Measurements from ENCODE around the gene CSGALNACT2. TPM values are rescaled to one million over a fixed set of nuclear protein-coding genes. Genes with fewer than 3 reads are reported as not detected.
A peak's percentile ranks its signal among the peaks of the same experiment; 100 is the strongest.

Gene CSGALNACT2
- total RNA-seq, 1 donor from 2014 or later = 7.1 TPM

DNA sequence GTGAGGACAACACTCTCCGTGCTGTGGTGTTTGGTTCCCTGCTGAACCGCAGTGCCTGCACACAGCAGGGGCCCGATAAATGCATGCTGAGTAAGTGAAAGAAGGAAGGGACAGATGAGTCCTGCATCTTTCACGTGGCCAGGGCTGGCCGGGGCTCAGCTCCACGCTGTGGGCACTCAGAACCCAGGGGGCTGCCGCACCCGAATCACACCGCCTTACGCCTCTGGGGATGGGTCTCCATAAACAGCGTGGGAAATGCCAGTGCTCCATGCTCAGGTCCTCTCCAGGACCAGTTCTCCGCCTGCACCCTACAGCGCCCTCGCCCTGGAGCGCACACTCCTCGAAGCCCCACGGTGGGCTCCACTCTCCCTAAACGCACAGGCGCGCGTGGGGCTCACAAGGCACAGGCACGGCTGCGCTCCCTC is 90.5 kb downstream of the CSGALNACT2 start:
- Histone ChIP-seq H3K9me3 (replicated peaks) (no peaks in the 10 kb centered on the region), H3K4me1 (peaks cover 16% of the 10 kb centered on the region), H3K4me3 (peak overlapping the region; percentile 57), H3K36me3 (no peaks in the 10 kb centered on the region), H3K27me3 (ENCODE audit: low read depth) (peaks cover 74% of the 10 kb centered on the region), H3K27ac (replicated peaks) (no peak overlapping the region)
- intact Hi-C loops (cut with micrococcal nuclease) = no loop called here
- peak; percentile 10 for DNase-seq
- TF ChIP-seq, protein P1, sequence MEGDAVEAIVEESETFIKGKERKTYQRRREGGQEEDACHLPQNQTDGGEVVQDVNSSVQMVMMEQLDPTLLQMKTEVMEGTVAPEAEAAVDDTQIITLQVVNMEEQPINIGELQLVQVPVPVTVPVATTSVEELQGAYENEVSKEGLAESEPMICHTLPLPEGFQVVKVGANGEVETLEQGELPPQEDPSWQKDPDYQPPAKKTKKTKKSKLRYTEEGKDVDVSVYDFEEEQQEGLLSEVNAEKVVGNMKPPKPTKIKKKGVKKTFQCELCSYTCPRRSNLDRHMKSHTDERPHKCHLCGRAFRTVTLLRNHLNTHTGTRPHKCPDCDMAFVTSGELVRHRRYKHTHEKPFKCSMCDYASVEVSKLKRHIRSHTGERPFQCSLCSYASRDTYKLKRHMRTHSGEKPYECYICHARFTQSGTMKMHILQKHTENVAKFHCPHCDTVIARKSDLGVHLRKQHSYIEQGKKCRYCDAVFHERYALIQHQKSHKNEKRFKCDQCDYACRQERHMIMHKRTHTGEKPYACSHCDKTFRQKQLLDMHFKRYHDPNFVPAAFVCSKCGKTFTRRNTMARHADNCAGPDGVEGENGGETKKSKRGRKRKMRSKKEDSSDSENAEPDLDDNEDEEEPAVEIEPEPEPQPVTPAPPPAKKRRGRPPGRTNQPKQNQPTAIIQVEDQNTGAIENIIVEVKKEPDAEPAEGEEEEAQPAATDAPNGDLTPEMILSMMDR (IDR thresholded peaks at IDR 0.05; ENCODE audit: borderline replicate concordance) = no peak

DNA sequence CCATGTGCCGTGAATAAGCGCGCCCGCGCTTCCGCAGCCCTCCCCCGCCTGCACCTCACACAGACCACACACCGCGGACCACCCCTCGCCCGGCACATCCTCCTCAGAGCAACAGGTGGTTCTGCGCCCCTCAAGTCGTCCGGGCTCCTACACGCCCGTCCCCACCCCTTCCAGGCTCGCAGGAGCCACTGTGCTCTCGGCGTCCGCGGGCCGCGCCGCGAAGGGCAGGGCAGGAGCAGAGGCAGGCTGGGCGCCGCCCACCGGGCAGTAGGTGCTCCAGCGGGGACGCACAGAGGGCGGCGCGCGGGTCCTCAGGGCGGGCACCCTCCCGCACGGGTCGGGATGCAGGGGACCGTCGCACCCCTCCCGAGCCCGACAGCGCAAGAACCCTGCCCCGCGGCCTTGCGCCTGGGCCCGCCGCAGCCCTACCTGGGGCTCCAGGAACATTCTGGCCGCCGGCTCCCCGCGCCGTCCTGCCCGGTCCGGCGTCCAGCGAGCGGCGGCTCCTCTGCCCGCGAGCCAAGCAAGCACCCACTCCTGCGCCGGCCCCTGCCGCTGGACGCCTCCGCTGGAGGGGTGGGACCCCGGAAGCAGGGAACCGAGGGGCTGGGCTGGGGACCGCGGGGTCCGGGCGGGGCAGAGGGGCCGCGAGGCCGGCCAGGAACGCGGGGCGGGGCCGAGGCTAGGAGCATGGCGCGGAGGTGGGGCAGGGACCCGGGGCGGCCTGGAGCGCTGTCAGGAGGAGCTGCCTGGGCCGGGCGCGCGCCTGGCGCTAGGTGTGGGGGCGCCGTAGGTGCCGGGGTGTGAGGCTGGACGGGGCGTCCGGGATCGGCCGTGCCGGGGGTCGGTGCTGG is 91.2 kb downstream of the CSGALNACT2 start:
- H3K27me3 ChIP-seq (ENCODE audit: low read depth) = peaks cover 80% of the 10 kb centered on the region
- peak; percentile 13 for DNase-seq
- H3K4me1 ChIP-seq = peaks cover 16% of the 10 kb centered on the region
- TF ChIP-seq, protein P1 (IDR thresholded peaks at IDR 0.05; ENCODE audit: borderline replicate concordance) = no peak
- H3K9me3 ChIP-seq (replicated peaks) = no peaks in the 10 kb centered on the region
- intact Hi-C loops (cut with micrococcal nuclease) = no loop called here
- peak overlapping the region; percentile 57 for H3K4me3 ChIP-seq
- no peaks in the 10 kb centered on the region for H3K36me3 ChIP-seq
- H3K27ac ChIP-seq (replicated peaks) = no peak overlapping the region

DNA sequence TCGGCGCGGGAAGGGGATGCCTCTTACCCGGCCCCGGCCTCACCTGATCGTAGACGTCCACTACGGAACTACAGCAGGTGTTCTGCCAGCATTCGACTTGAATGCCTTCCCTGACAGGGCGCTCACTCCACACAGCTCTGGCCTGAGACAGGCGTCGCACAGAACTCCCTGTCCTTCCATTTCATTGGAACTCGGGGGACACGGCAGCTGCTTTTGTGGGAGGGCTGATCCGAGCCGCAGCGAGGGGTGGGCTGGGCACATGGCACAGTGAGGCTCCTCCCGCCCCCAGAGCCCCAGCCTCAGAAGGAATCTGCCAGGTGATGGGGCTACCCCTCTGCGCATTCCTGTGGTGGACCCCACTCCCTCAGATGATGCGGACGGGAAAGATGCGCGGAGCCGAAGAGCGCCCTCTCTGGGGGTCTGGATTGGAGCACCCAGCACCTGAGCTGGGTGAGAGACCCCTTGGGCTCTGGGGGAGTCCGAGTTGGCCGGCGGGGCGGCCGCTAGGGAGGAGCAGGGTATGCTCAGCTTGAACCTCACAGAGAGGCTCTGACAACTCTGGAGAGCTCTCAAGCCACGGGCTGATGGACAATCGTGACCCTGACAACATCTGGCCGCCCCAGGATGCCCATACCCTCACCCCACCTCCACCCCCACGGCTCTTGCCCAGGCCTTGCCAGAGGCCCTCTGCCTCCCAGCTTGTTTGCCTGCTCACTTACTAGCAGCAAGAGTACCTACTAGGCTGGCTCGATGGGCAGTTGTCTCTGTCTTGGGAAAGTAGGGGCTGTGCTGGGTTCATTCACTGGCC is 92.1 kb downstream of the CSGALNACT2 start:
- Histone ChIP-seq H3K4me3 (peak overlapping the region; percentile 57), H3K36me3 (no peaks in the 10 kb centered on the region), H3K27me3 (ENCODE audit: low read depth) (peaks cover 80% of the 10 kb centered on the region), H3K9me3 (replicated peaks) (no peaks in the 10 kb centered on the region), H3K27ac (replicated peaks) (no peak overlapping the region), H3K4me1 (peaks cover 16% of the 10 kb centered on the region)
- peak; percentile 5 for DNase-seq
- TF ChIP-seq, protein P1 (IDR thresholded peaks at IDR 0.05; ENCODE audit: borderline replicate concordance) = no peak
- intact Hi-C loops (cut with micrococcal nuclease) = no loop called here

DNA sequence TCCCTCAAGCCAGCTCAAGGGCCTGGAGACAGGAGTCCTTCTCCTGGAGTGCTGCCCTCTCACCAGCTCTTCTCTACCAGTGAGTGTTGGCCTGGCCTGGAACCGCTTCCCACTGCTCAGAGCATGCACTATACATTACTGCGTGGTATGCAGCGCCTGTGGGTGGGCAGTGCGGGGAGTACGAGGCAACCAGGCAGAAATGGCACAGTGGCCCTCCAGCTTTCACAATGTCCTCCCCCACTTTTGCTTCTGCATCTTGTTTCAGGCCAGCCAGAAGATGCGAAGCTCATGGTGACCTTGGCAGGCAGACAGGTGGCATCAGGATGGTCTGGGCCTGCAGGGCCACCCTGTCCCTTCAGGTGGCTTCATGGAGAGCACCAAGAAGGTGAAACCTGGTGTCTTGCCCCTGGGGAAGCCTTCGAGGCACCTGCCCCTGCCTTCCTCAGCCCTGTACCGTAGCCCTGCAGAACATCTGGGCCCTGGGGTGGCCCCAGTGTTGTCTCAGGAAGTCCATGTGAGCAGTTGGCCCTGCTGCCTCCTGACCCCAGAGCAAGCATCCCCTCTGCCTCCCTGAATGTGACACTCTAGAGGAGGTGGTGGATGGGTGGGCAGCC is 92.8 kb downstream of the CSGALNACT2 start:
- H3K36me3 ChIP-seq = no peaks in the 10 kb centered on the region
- H3K4me1 ChIP-seq = peaks cover 16% of the 10 kb centered on the region
- TF ChIP-seq, protein P1 (IDR thresholded peaks at IDR 0.05; ENCODE audit: borderline replicate concordance) = no peak
- H3K9me3 ChIP-seq (replicated peaks) = no peaks in the 10 kb centered on the region
- peaks cover 86% of the 10 kb centered on the region for H3K27me3 ChIP-seq (ENCODE audit: low read depth)
- intact Hi-C loops (cut with micrococcal nuclease) = no loop called here
- H3K4me3 ChIP-seq = no peak overlapping the region
- DNase-seq = peak; percentile 3
- H3K27ac ChIP-seq (replicated peaks) = no peak overlapping the region

DNA sequence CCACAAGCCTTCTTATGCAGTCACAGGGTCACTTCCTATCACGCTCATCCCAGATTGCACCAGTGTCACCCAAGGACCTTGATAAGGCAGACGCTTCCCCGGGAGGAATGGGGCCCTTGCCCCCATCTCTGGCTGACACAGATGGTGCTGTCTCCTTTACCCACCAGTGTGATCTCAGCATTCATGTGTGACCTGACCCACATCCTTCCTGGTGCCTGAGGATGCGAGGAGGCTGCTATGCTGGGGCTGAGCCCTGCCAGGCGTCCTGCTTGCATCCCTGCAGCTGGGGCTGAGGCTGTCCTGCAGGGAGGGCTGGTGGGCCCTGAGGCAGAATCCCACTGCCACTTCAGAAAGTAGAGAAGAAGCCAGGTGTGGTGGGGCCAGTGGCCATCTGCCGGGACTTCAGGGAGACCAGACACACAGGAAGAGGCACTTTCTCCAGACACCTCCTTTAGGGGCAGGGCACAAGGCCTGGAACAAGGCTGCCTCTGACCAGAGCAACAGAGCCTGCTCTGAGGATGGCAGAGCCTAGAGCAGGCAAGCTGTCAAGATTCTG is 93.4 kb downstream of the CSGALNACT2 start:
- Histone ChIP-seq H3K9me3 (replicated peaks) (no peaks in the 10 kb centered on the region), H3K36me3 (no peaks in the 10 kb centered on the region), H3K27ac (replicated peaks) (no peak overlapping the region), H3K27me3 (ENCODE audit: low read depth) (peaks cover 87% of the 10 kb centered on the region), H3K4me1 (peaks cover 16% of the 10 kb centered on the region), H3K4me3 (no peak overlapping the region)
- TF ChIP-seq, protein P1 (IDR thresholded peaks at IDR 0.05; ENCODE audit: borderline replicate concordance) = no peak
- DNase-seq = peak; percentile 5
- intact Hi-C loops (cut with micrococcal nuclease) = no loop called here
